GM13977 (cell line): Measurements from ENCODE around the gene AMER2.

Experiments
- DNase-seq: peaks from one replicate; pipeline ENCODE4 v3.0.0; 2012; ENCODE audit warnings: low spot score
- CTCF ChIP-seq: IDR thresholded peaks from 2 replicates; pipeline ENCODE4 v1.5.1; 2012; ENCODE audit warnings: mild to moderate bottlenecking, control low read depth; ENCODE audit not compliant: insufficient read depth; ENCODE audit errors: extremely low read depth, missing control alignments
- in situ Hi-C: fragments of 300-500 bp; cut with MboI; formaldehyde crosslinking; loops from one replicate; pipeline ENCODE4 v1.12.0; 2022; ENCODE audit warnings: low sequenced_read_pairs, low pct_unique_long_range_greater_than_20kb, mixed read lengths, inconsistent platforms; ENCODE audit not compliant: unreplicated experiment

AMER2 gene

GRCh38 chr13:25135896-25136295 is 36.2 kb downstream of the AMER2 start:
- in situ Hi-C loops = no loop called here
- TF ChIP-seq CTCF = no peak
- no peak for DNase-seq

GRCh38 chr13:25132751-25133390 is 39.2 kb downstream of the AMER2 start:
- TF ChIP-seq CTCF = no peak
- DNase-seq = no peak
- in situ Hi-C loops = no loop called here

GRCh38 chr13:25131881-25132420 is 40.1 kb downstream of the AMER2 start:
- no peak for DNase-seq
- in situ Hi-C loops = no loop called here
- no peak for TF ChIP-seq CTCF

GRCh38 chr13:25130944-25131343 is 41.1 kb downstream of the AMER2 start:
- in situ Hi-C loops = no loop called here
- DNase-seq = no peak
- TF ChIP-seq CTCF = no peak

- in situ Hi-C loops = no loop called here
- no peak for DNase-seq
- no peak for TF ChIP-seq CTCF
Observed at GRCh38 chr13:25118378-25118905, 53.6 kb downstream of the AMER2 start.

- no peak for DNase-seq
- in situ Hi-C loops = no loop called here
- TF ChIP-seq CTCF = no peak
Observed at GRCh38 chr13:25117312-25117711, 54.8 kb downstream of the AMER2 start.
